ENCODE data around the gene F2RL2. TPM values are rescaled to one million over a fixed set of nuclear protein-coding genes. Genes with fewer than 3 reads are reported as not detected.

Gene F2RL2
- total RNA-seq, 1 experiment from 2014 or later: 0.13 TPM

DNA sequence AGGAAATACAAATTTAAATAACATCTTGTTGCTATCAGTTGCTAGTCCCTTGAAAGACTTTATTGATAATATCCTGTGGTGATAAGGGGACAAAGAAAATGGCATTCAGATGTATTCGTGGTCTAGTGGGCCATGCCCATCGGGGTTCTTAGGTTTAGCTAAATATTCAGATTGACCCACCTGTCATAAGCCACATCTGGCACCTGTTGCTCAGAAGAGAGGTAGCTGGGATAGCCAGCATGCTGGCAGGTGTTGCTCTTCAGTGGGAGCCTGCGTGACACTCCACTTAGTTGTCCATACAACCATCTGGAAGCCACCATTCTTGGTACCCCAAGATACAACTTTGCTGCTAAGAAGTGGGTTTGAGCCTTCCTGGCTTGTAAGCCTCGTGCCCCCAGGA lies 36.7 kb downstream of the F2RL2 start:
- TF ChIP-seq REST (IDR thresholded peaks at IDR 0.05; ENCODE audit: insufficient read depth in 1 of 2, low read depth in 2 of 2, low read length in 1 of 2) (no peak), SIN3A (IDR thresholded peaks at IDR 0.05; ENCODE audit: borderline replicate concordance, insufficient read depth, low read depth, low read length) (no peak), TCF7L2 (IDR thresholded peaks at IDR 0.05; ENCODE audit: low read depth, low read length) (no peak), POLR2AphosphoS5 (IDR thresholded peaks at IDR 0.05; ENCODE audit: low read depth, low read length) (no peak)
- TF ChIP-seq, protein P1, sequence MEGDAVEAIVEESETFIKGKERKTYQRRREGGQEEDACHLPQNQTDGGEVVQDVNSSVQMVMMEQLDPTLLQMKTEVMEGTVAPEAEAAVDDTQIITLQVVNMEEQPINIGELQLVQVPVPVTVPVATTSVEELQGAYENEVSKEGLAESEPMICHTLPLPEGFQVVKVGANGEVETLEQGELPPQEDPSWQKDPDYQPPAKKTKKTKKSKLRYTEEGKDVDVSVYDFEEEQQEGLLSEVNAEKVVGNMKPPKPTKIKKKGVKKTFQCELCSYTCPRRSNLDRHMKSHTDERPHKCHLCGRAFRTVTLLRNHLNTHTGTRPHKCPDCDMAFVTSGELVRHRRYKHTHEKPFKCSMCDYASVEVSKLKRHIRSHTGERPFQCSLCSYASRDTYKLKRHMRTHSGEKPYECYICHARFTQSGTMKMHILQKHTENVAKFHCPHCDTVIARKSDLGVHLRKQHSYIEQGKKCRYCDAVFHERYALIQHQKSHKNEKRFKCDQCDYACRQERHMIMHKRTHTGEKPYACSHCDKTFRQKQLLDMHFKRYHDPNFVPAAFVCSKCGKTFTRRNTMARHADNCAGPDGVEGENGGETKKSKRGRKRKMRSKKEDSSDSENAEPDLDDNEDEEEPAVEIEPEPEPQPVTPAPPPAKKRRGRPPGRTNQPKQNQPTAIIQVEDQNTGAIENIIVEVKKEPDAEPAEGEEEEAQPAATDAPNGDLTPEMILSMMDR (IDR thresholded peaks at IDR 0.05): no peak
- POLR2A ChIA-PET: no interaction called here
- in situ Hi-C loops (cut with HindIII; ENCODE audit: low pct_unique_long_range_greater_than_20kb, low sequenced_read_pairs): no loop called here
- intact Hi-C loops (cut with micrococcal nuclease; ENCODE audit: unreplicated experiment): loop anchor here (10.0 kb wide), 1 partner anchor 182 kb away; the partner anchor contains the start of gene IQGAP2
- Histone ChIP-seq H3K27ac (ENCODE audit: low read length) (no peak overlapping the region), H3K36me3 (ENCODE audit: control insufficient read depth, insufficient read depth, low read length) (no peaks in the 10 kb centered on the region), H3K27me3 (ENCODE audit: control insufficient read depth, insufficient read depth, low read length) (peaks cover 31% of the 10 kb centered on the region), H3K9me3 (ENCODE audit: control insufficient read depth, insufficient read depth, low read depth, low read length) (no peaks in the 10 kb centered on the region), H3K4me3 (ENCODE audit: low read depth in 2 of 2, low read length in 2 of 2) (no peak overlapping the region), H3K4me1 (ENCODE audit: control insufficient read depth, insufficient read depth, low read length) (no peaks in the 10 kb centered on the region)
- CTCF ChIA-PET: no interaction called here
- BruUV-seq (replicated peaks): no TSS peak
- no peak for DNase-seq (ENCODE audit: low read depth, low spot score)
- no peak for ATAC-seq

DNA sequence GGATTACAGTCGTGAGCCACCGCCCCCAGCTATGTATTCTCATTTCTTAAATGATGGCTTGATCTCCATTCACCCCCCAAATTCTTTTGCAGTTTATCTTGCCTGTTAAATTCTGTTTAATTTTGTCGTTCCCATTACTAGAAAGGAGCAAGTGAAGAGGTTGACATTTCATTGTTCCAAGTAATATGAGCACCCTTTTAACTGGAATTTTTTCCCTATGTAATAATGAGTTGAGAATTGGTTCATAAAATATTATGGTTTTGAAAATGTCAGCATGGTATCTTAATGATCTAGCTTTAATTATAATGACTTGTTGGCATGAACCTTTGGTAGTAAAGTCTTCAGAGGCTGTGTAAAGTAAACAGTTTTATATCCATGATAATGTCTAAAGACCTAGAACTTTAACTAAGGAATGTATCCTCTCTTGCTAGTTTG lies 37.4 kb downstream of the F2RL2 start:
- intact Hi-C loops (cut with micrococcal nuclease; ENCODE audit: unreplicated experiment): loop anchor here (10.0 kb wide), 1 partner anchor 181 kb away; the partner anchor contains the start of gene IQGAP2
- H3K4me1 ChIP-seq (ENCODE audit: control insufficient read depth, insufficient read depth, low read length): no peaks in the 10 kb centered on the region
- in situ Hi-C loops (cut with HindIII; ENCODE audit: low pct_unique_long_range_greater_than_20kb, low sequenced_read_pairs): no loop called here

More for the DNA sequence above, 37.4 kb downstream of the F2RL2 start:
- Histone ChIP-seq H3K27me3 (ENCODE audit: control insufficient read depth, insufficient read depth, low read length) (peaks cover 25% of the 10 kb centered on the region), H3K9me3 (ENCODE audit: control insufficient read depth, insufficient read depth, low read depth, low read length) (no peaks in the 10 kb centered on the region), H3K27ac (ENCODE audit: low read length) (no peak overlapping the region), H3K4me3 (ENCODE audit: low read depth in 2 of 2, low read length in 2 of 2) (no peak overlapping the region), H3K36me3 (ENCODE audit: control insufficient read depth, insufficient read depth, low read length) (no peaks in the 10 kb centered on the region)
- ChIA-PET CTCF (interaction anchor here (0.6 kb wide), 1 partner anchor 189 kb away, joined by 10 read pairs; no protein-coding TSS in a partner anchor), POLR2A (no interaction called here)
- no peak for ATAC-seq
- TF ChIP-seq REST (IDR thresholded peaks at IDR 0.05; ENCODE audit: insufficient read depth in 1 of 2, low read depth in 2 of 2, low read length in 1 of 2): no peak
- TF ChIP-seq POLR2AphosphoS5 (IDR thresholded peaks at IDR 0.05; ENCODE audit: low read depth, low read length): no peak
- no peak for TF ChIP-seq TCF7L2 (IDR thresholded peaks at IDR 0.05; ENCODE audit: low read depth, low read length)
- TF ChIP-seq, protein P1 (IDR thresholded peaks at IDR 0.05): no peak
- TF ChIP-seq SIN3A (IDR thresholded peaks at IDR 0.05; ENCODE audit: borderline replicate concordance, insufficient read depth, low read depth, low read length): no peak
- DNase-seq (ENCODE audit: low read depth, low spot score): no peak
- no TSS peak for BruUV-seq (replicated peaks)
